SK-N-SH (cell line): Measurements from ENCODE around the gene MARCHF3. TPM values are rescaled to one million over a fixed set of nuclear protein-coding genes. Genes with fewer than 3 reads are reported as not detected.

Experiments
- CTCF ChIA-PET: fragments of 300-600, 350-600 bp; formaldehyde crosslinking; extraction: SDS; loops from one replicate; lab custom pipeline; 2021; lab: Yijun Ruan, JAX
- POLR2A ChIA-PET: fragments of 350-600 bp; sonication (Branson Sonifier 250); formaldehyde crosslinking; extraction: SDS; loops from one replicate; lab custom pipeline; 2020; ENCODE audit warnings: antibody characterized with exemption, inconsistent platforms; lab: Yijun Ruan, JAX
- DNase-seq: peaks from one replicate; pipeline ENCODE4 v3.0.0; 2012
- H2AFZ ChIP-seq: fragments of 200-600 bp; sonication (generic); 2 replicates; pipeline ENCODE4 v1.8.1; 2016; ENCODE audit warnings: antibody characterized with exemption, mild to moderate bottlenecking, low read depth
- H3F3A ChIP-seq: fragments of 200-600 bp; sonication (generic); replicated peaks from 2 replicates; pipeline ENCODE3; 2016; ENCODE audit warnings: antibody characterized with exemption, mild to moderate bottlenecking; ENCODE audit not compliant: insufficient read depth
- H3K27ac ChIP-seq, 2 experiments: fragments of 200-500 bp in 1 of 2; fragments of 200-600 bp in 1 of 2; sonication (Bioruptor generic) in 1 of 2; sonication (generic), shearing (Covaris generic) in 1 of 2; 2 replicates each; pipeline versions ENCODE4 v1.5.1 to v1.6.1; 2014 to 2016; ENCODE audit warnings: low read depth in 2 of 2, inconsistent platforms in 1 of 2, low read length in 1 of 2, mild to moderate bottlenecking in 1 of 2, mixed read lengths in 1 of 2
- H3K27me3 ChIP-seq: fragments of 200-600 bp; sonication (generic), shearing (Covaris generic); 2 replicates; pipeline ENCODE4 v1.6.1; 2016; ENCODE audit warnings: mixed run types; ENCODE audit not compliant: insufficient read depth
- H3K36me3 ChIP-seq, 2 experiments: fragments of 200-500 bp in 1 of 2; fragments of 200-600 bp in 1 of 2; sonication (Bioruptor generic) in 1 of 2; sonication (generic) in 1 of 2; replicated peaks in 1 of 2; 2 replicates each; pipeline versions ENCODE3 to v1.5.1; 2014 to 2016; ENCODE audit warnings: low read length in 1 of 2, mild to moderate bottlenecking in 1 of 2; ENCODE audit not compliant: insufficient read depth in 2 of 2, control insufficient read depth in 1 of 2
- H3K4me1 ChIP-seq, 2 experiments: fragments of 200-500 bp in 1 of 2; fragments of 200-600 bp in 1 of 2; sonication (Bioruptor generic) in 1 of 2; sonication (generic), shearing (Covaris generic) in 1 of 2; 2 replicates each; pipeline versions ENCODE4 v1.5.1 to v1.6.1; 2014 to 2016; ENCODE audit warnings: low read depth in 1 of 2, low read length in 1 of 2, mixed run types in 1 of 2; ENCODE audit not compliant: insufficient read depth in 2 of 2, control insufficient read depth in 1 of 2
- H3K4me2 ChIP-seq: fragments of 200-600 bp; sonication (generic), shearing (Covaris generic); 2 replicates; pipeline ENCODE4 v1.6.1; 2017; ENCODE audit warnings: mixed run types
- H3K4me3 ChIP-seq, 2 experiments: fragments of 200-500 bp in 1 of 2; fragments of 200-600 bp in 1 of 2; sonication (Bioruptor generic) in 1 of 2; sonication (generic), shearing (Covaris generic) in 1 of 2; 2 replicates each; pipeline versions ENCODE4 v1.5.1 to v1.8.1; 2014 to 2016; ENCODE audit warnings: low read depth in 2 of 2, inconsistent platforms in 1 of 2, low read length in 1 of 2, mild to moderate bottlenecking in 1 of 2, mixed read lengths in 1 of 2, moderate library complexity in 1 of 2
- H3K79me2 ChIP-seq: fragments of 200-600 bp; sonication (generic); 2 replicates; pipeline ENCODE4 v1.8.1; 2017; ENCODE audit warnings: mild to moderate bottlenecking; ENCODE audit not compliant: insufficient read depth
- H3K9ac ChIP-seq: fragments of 200-600 bp; sonication (generic); 2 replicates; pipeline ENCODE4 v1.6.1; 2017; ENCODE audit warnings: mixed run types
- H3K9me2 ChIP-seq: fragments of 200-600 bp; sonication (generic); 2 replicates; pipeline ENCODE4 v1.6.1; 2017; ENCODE audit warnings: mixed run types
- H3K9me3 ChIP-seq: fragments of 200-600 bp; sonication (generic); 2 replicates; pipeline ENCODE4 v1.6.1; 2017; ENCODE audit warnings: mixed run types, mild to moderate bottlenecking, moderate library complexity
- H4K20me1 ChIP-seq: fragments of 200-600 bp; sonication (generic); 2 replicates; pipeline ENCODE4 v1.6.1; 2017; ENCODE audit warnings: mild to moderate bottlenecking, mixed run types; ENCODE audit not compliant: insufficient read depth
- CHD2 ChIP-seq: fragments of 150-350 bp; IDR thresholded peaks from 2 replicates; pipeline ENCODE4 v1.6.1; 2018; ENCODE audit warnings: low read length; ENCODE audit not compliant: partially characterized antibody
- EP300 ChIP-seq, 2 experiments: IDR thresholded peaks; 2 replicates each; pipeline versions ENCODE4 v1.4.0 to v1.6.1; 2012; ENCODE audit warnings: borderline replicate concordance in 1 of 2, low read depth in 1 of 2, low read length in 1 of 2
- FOXJ3 ChIP-seq: sonication (generic); formaldehyde crosslinking; IDR thresholded peaks from 2 replicates; pipeline ENCODE4 v1.5.1; 2020; ENCODE audit warnings: mild to moderate bottlenecking, missing genetic modification reagents
- GATA2 ChIP-seq: sonication (generic); formaldehyde crosslinking; IDR thresholded peaks from 2 replicates; pipeline ENCODE4 v1.5.0; 2020; ENCODE audit warnings: mild to moderate bottlenecking, missing genetic modification reagents
- NRF1 ChIP-seq: IDR thresholded peaks from 2 replicates; pipeline ENCODE4 v1.6.1; 2012; ENCODE audit warnings: low read depth, mild to moderate bottlenecking, low read length
- POLR2AphosphoS5 ChIP-seq: IDR thresholded peaks from 2 replicates; pipeline ENCODE4 v1.6.1; 2012; ENCODE audit warnings: low read depth, low read length
- RAD21 ChIP-seq: IDR thresholded peaks from 2 replicates; pipeline ENCODE4 v1.6.1; 2012; ENCODE audit warnings: mild to moderate bottlenecking, low read length
- RCOR1 ChIP-seq: fragments of 150-350 bp; IDR thresholded peaks from 2 replicates; pipeline ENCODE4 v1.6.1; 2017; ENCODE audit warnings: antibody characterized with exemption, low read length
- RFX5 ChIP-seq: IDR thresholded peaks from 2 replicates; pipeline ENCODE4 v1.6.1; 2012; ENCODE audit warnings: mild to moderate bottlenecking, improper control_type of control experiment, low read length
- SIN3A ChIP-seq: IDR thresholded peaks from 2 replicates; pipeline ENCODE4 v1.6.1; 2012; ENCODE audit warnings: low read depth, mild to moderate bottlenecking, low read length, moderate library complexity, borderline replicate concordance
- TAF1 ChIP-seq: IDR thresholded peaks from 2 replicates; pipeline ENCODE4 v1.6.1; 2012; ENCODE audit warnings: low read depth, mild to moderate bottlenecking, low read length, moderate library complexity, borderline replicate concordance
- TEAD4 ChIP-seq: IDR thresholded peaks from 2 replicates; pipeline ENCODE4 v1.4.0; 2012; ENCODE audit warnings: mild to moderate bottlenecking, borderline replicate concordance; ENCODE audit not compliant: insufficient read depth
- YY1 ChIP-seq: IDR thresholded peaks from 2 replicates; pipeline ENCODE4 v1.4.0; 2012; ENCODE audit warnings: low read depth, mild to moderate bottlenecking
- WGBS: methylation state at CpG from one replicate; pipeline ENCODE4 v1.1.6; 2017; ENCODE audit warnings: low lambda C conversion rate; 5-methylcytosine and 5-hydroxymethylcytosine counted together
- polyA plus RNA-seq, 3 experiments: library from polyadenylated mRNA; depleted of rRNA; stranded (reverse); fragments of >200 nt; gene quantifications; 2 replicates each; pipeline ENCODE4 v1.2.3, GENCODE V29; 2012
- TF ChIP-seq, protein P1 (sequence below): fragments of 150-350 bp; IDR thresholded peaks from 2 replicates; pipeline ENCODE4 v1.6.1; 2017; ENCODE audit warnings: antibody characterized with exemption, low read length, low read depth, borderline replicate concordance
- TF ChIP-seq, protein P2 (sequence below): IDR thresholded peaks from 2 replicates; pipeline ENCODE4; 2012
- TF ChIP-seq, protein P3 (sequence below): IDR thresholded peaks from 2 replicates; pipeline ENCODE4 v1.6.1; 2012; ENCODE audit warnings: mild to moderate bottlenecking, low read depth, low read length, moderate library complexity
- TF ChIP-seq, protein P4 (sequence below): IDR thresholded peaks from 2 replicates; pipeline ENCODE4 v1.4.0; 2012; ENCODE audit warnings: low read depth, borderline replicate concordance

MARCHF3 gene
- polyA plus RNA-seq, 1 of the 3 experiments (the other 2 are of a cell fraction) = 21.5 TPM

DNA sequence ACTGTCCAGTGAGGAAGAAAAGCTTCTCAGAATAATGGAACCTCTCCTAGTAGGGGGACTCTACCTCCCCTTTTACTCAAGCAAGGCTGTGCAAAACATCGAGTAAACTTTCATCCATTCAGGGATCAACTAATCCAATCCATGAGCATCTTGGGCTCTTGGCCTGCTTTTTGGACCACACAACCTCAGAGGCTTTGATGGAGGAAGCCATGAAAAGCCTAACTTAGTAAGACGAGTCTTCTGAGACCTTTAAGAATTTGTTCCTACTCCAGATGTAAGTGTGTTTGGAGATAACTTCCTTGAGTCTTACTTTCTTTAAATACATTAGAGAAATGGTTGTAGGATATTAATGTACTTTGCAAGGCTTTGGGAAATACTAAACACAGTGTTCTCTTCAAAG is 49.1 kb downstream of the MARCHF3 start:
- H3K4me2 ChIP-seq = no peak overlapping the region
- H3K4me3 ChIP-seq = no peak overlapping the region
- no peaks in the 10 kb centered on the region for H4K20me1 ChIP-seq

More for the DNA sequence above, 49.1 kb downstream of the MARCHF3 start:
- Histone ChIP-seq H3K27ac (no peak overlapping the region), H3K9ac (no peak overlapping the region), H3K4me1 (peaks cover 6 to 17% of the 10 kb centered on the region in 2 experiments; a peak in 3 of 4 replicates), H3K79me2 (peaks cover 12% of the 10 kb centered on the region), H3F3A (peaks cover 5% of the 10 kb centered on the region), H3K36me3 (no peaks in the 10 kb centered on the region), H3K27me3 (no peaks in the 10 kb centered on the region), H3K9me2 (no peaks in the 10 kb centered on the region), H2AFZ (no peak overlapping the region), H3K9me3 (no peaks in the 10 kb centered on the region)
- TF ChIP-seq, protein P1, sequence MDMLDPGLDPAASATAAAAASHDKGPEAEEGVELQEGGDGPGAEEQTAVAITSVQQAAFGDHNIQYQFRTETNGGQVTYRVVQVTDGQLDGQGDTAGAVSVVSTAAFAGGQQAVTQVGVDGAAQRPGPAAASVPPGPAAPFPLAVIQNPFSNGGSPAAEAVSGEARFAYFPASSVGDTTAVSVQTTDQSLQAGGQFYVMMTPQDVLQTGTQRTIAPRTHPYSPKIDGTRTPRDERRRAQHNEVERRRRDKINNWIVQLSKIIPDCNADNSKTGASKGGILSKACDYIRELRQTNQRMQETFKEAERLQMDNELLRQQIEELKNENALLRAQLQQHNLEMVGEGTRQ = no peak
- TF ChIP-seq GATA2 (CRISPR knock-in tag) = no peak
- no peak for TF ChIP-seq TEAD4
- TF ChIP-seq POLR2AphosphoS5 = no peak
- no peak for TF ChIP-seq YY1
- no peak for TF ChIP-seq RFX5
- TF ChIP-seq, protein P2, sequence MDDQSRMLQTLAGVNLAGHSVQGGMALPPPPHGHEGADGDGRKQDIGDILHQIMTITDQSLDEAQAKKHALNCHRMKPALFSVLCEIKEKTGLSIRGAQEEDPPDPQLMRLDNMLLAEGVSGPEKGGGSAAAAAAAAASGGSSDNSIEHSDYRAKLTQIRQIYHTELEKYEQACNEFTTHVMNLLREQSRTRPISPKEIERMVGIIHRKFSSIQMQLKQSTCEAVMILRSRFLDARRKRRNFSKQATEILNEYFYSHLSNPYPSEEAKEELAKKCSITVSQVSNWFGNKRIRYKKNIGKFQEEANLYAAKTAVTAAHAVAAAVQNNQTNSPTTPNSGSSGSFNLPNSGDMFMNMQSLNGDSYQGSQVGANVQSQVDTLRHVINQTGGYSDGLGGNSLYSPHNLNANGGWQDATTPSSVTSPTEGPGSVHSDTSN = no peak
- TF ChIP-seq CHD2 = no peak
- TF ChIP-seq RCOR1 = no peak
- TF ChIP-seq SIN3A = no peak
- TF ChIP-seq EP300 (IDR thresholded peaks at IDR 0.05; ENCODE audit: borderline replicate concordance in 1 of 2, low read depth in 1 of 2, low read length in 1 of 2) = no peak
- TF ChIP-seq TAF1 = no peak
- no peak for TF ChIP-seq NRF1
- TF ChIP-seq, protein P3, sequence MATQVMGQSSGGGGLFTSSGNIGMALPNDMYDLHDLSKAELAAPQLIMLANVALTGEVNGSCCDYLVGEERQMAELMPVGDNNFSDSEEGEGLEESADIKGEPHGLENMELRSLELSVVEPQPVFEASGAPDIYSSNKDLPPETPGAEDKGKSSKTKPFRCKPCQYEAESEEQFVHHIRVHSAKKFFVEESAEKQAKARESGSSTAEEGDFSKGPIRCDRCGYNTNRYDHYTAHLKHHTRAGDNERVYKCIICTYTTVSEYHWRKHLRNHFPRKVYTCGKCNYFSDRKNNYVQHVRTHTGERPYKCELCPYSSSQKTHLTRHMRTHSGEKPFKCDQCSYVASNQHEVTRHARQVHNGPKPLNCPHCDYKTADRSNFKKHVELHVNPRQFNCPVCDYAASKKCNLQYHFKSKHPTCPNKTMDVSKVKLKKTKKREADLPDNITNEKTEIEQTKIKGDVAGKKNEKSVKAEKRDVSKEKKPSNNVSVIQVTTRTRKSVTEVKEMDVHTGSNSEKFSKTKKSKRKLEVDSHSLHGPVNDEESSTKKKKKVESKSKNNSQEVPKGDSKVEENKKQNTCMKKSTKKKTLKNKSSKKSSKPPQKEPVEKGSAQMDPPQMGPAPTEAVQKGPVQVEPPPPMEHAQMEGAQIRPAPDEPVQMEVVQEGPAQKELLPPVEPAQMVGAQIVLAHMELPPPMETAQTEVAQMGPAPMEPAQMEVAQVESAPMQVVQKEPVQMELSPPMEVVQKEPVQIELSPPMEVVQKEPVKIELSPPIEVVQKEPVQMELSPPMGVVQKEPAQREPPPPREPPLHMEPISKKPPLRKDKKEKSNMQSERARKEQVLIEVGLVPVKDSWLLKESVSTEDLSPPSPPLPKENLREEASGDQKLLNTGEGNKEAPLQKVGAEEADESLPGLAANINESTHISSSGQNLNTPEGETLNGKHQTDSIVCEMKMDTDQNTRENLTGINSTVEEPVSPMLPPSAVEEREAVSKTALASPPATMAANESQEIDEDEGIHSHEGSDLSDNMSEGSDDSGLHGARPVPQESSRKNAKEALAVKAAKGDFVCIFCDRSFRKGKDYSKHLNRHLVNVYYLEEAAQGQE = no peak
- TF ChIP-seq, protein P4, sequence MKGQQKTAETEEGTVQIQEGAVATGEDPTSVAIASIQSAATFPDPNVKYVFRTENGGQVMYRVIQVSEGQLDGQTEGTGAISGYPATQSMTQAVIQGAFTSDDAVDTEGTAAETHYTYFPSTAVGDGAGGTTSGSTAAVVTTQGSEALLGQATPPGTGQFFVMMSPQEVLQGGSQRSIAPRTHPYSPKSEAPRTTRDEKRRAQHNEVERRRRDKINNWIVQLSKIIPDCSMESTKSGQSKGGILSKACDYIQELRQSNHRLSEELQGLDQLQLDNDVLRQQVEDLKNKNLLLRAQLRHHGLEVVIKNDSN = no peak
- no peak for TF ChIP-seq RAD21
- TF ChIP-seq FOXJ3 = no peak
- ChIA-PET CTCF (interaction anchor here (0.6 kb wide), 1 partner anchor 141 kb away, joined by 3 read pairs; no protein-coding TSS in a partner anchor), POLR2A (no interaction called here)
- WGBS = 93% methylated on average over 2 of the region's 2 CpGs
- DNase-seq = no peak
